A172 (cell line): ENCODE measurements around the gene GPR183. TPM values are rescaled to one million over a fixed set of nuclear protein-coding genes. Genes with fewer than 3 reads are reported as not detected.
A peak's percentile ranks its signal among the peaks of the same experiment; 100 is the strongest.
"Not testable (repeated sequence)": the region's sequence is repeated elsewhere in the genome, so short reads cannot be mapped to it uniquely, and the experiment has no call there.

Source experiments
- DNase-seq: peaks from one replicate; pipeline ENCODE4 v3.0.0-alpha.2; 2015; ENCODE audit warnings: low spot score
- total RNA-seq: library from RNA; depleted of rRNA; stranded (reverse); fragments of >200 nt; shearing (Covaris generic); gene quantifications from 2 replicates; pipeline ENCODE4 v1.2.3, GENCODE V29; 2014

GPR183 gene
- total RNA-seq, 1 experiment from 2014 or later = not detected

GRCh38 chr13:99269627-99270241 lies 37.5 kb downstream of the GPR183 start:
- DNase-seq = peak; percentile 54

GRCh38 chr13:99268822-99269221 lies 38.4 kb downstream of the GPR183 start:
- DNase-seq = no peak

GRCh38 chr13:99267927-99268326 lies 39.3 kb downstream of the GPR183 start:
- no peak for DNase-seq

- no peak for DNase-seq
Observed at GRCh38 chr13:99266827-99267226, 40.4 kb downstream of the GPR183 start.

- peak; percentile 47 for DNase-seq
Observed at GRCh38 chr13:99265821-99266426, 41.3 kb downstream of the GPR183 start.

- DNase-seq = no peak
Observed at GRCh38 chr13:99265162-99265800, 41.9 kb downstream of the GPR183 start.

- no peak for DNase-seq
Observed at GRCh38 chr13:99264051-99264450, 43.1 kb downstream of the GPR183 start.

GRCh38 chr13:99263126-99263785 lies 43.9 kb downstream of the GPR183 start:
- no peak for DNase-seq

- DNase-seq = no peak
Observed at GRCh38 chr13:99261059-99261458, 46.1 kb downstream of the GPR183 start.

- DNase-seq = no peak
Observed at GRCh38 chr13:99260216-99260615, 47.0 kb downstream of the GPR183 start.

- DNase-seq = no peak
Observed at GRCh38 chr13:99258946-99259345, 48.3 kb downstream of the GPR183 start.

GRCh38 chr13:99258210-99258860 lies 48.9 kb downstream of the GPR183 start, which contains the start of gene GPR18:
TSS of gene GPR18 (minus strand) at chr13:99258379. CDS start at chr13:99255872, 2,507 bp downstream.
- DNase-seq = no peak

- no peak for DNase-seq
Observed at GRCh38 chr13:99257291-99257690, 49.9 kb downstream of the GPR183 start.

- DNase-seq = no peak
Observed at GRCh38 chr13:99256709-99257108, 50.5 kb downstream of the GPR183 start.

- no peak for DNase-seq
Observed at GRCh38 chr13:99256283-99256682, 50.9 kb downstream of the GPR183 start.

GRCh38 chr13:99255271-99255670 lies 51.9 kb downstream of the GPR183 start:
- DNase-seq = no peak

- no peak for DNase-seq
Observed at GRCh38 chr13:99254830-99255229, 52.4 kb downstream of the GPR183 start.

GRCh38 chr13:99251921-99252320 lies 55.3 kb downstream of the GPR183 start:
- DNase-seq = no peak

- no peak for DNase-seq
Observed at GRCh38 chr13:99250982-99251825, 56.0 kb downstream of the GPR183 start.

- DNase-seq = not testable (repeated sequence)
Observed at GRCh38 chr13:99249606-99250005, 57.6 kb downstream of the GPR183 start.

GRCh38 chr13:99249178-99249577 lies 58.0 kb downstream of the GPR183 start:
- DNase-seq = not testable (repeated sequence)
